Neural crest cell (in vitro differentiated cells): ENCODE measurements around the gene CDH13. TPM values are rescaled to one million over a fixed set of nuclear protein-coding genes. Genes with fewer than 3 reads are reported as not detected.

Source experiments
- DNase-seq: peaks from one replicate; pipeline ENCODE4 v3.0.0; 2021; ENCODE audit warnings: low read depth, mixed read lengths, low spot score
- H3K27ac Mint-ChIP-seq: one replicate; pipeline ENCODE4 v1.8.0; 2021; ENCODE audit warnings: mild to moderate bottlenecking, mixed read lengths; ENCODE audit not compliant: unreplicated experiment
- H3K27me3 Mint-ChIP-seq: 2 replicates; pipeline ENCODE4 v1.8.0; 2021; ENCODE audit warnings: low read depth, mild to moderate bottlenecking, mixed read lengths
- H3K36me3 Mint-ChIP-seq: 2 replicates; pipeline ENCODE4 v1.8.0; 2021; ENCODE audit warnings: low read depth, mild to moderate bottlenecking, mixed read lengths
- H3K4me1 Mint-ChIP-seq: 2 replicates; pipeline ENCODE4 v1.8.0; 2021; ENCODE audit warnings: mixed read lengths
- H3K4me3 Mint-ChIP-seq: one replicate; pipeline ENCODE4 v1.8.0; 2021; ENCODE audit warnings: mild to moderate bottlenecking, mixed read lengths
- H3K9me3 Mint-ChIP-seq: 2 replicates; pipeline ENCODE4 v1.8.0; 2021; ENCODE audit warnings: mixed read lengths
- total RNA-seq: library from RNA; stranded (reverse); gene quantifications from 2 replicates; pipeline ENCODE4 v1.2.1, GENCODE V29; 2021
- TF ChIP-seq, protein P1 (sequence below): fragments of 200-600 bp; sonication (generic); conservative IDR thresholded peaks from 2 replicates; pipeline ENCODE4 v1.5.0; 2021; ENCODE audit warnings: antibody characterized with exemption, mild to moderate bottlenecking

Gene CDH13
- total RNA-seq, 1 donor from 2014 or later: 1.1 TPM

DNA sequence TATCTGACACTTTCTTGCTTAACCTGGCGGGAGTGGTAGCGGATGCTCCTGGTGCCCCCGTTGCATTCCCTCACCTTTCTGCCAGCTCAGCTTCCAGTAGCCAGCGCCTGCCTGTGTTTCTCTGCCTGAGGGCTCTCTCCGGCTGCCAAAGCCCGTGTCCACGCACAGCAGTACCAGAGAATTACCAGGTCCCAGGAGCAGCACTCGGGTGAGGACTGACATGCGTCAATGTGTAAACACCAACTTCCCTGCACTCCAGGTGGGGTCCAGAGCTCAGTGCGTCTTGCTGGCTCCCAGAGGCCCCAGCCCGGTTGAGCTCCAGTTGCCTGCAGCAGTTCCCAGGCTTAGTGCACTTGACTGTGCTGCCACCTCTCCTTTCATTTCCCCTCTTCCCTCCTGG lies 54.8 kb downstream of the CDH13 start:
- Mint-ChIP-seq H3K27ac (no peak overlapping the region), H3K4me3 (no peak overlapping the region), H3K36me3 (no peaks in the 10 kb centered on the region), H3K9me3 (no peaks in the 10 kb centered on the region), H3K4me1 (no peaks in the 10 kb centered on the region), H3K27me3 (no peaks in the 10 kb centered on the region)
- DNase-seq: no peak
- TF ChIP-seq, protein P1, sequence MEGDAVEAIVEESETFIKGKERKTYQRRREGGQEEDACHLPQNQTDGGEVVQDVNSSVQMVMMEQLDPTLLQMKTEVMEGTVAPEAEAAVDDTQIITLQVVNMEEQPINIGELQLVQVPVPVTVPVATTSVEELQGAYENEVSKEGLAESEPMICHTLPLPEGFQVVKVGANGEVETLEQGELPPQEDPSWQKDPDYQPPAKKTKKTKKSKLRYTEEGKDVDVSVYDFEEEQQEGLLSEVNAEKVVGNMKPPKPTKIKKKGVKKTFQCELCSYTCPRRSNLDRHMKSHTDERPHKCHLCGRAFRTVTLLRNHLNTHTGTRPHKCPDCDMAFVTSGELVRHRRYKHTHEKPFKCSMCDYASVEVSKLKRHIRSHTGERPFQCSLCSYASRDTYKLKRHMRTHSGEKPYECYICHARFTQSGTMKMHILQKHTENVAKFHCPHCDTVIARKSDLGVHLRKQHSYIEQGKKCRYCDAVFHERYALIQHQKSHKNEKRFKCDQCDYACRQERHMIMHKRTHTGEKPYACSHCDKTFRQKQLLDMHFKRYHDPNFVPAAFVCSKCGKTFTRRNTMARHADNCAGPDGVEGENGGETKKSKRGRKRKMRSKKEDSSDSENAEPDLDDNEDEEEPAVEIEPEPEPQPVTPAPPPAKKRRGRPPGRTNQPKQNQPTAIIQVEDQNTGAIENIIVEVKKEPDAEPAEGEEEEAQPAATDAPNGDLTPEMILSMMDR: no peak

DNA sequence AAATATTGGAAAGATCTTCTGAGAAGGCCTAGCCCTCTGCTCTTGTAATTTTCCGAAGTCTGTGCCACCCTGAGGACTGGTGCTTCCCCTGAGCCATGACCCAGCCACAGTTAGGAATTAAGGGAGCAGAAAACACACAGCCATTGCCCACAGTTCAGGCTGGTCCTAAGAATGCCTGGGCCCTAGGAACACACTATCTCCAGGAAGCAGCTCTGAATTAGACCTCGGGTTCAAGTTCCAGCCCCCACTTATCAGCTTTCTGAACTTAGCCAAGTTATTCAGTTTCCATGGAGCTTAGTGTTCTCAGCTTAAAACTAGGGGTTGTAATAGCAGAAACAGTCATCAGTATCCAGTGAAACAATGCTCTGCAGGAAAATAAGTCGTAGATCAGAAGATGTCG lies 56.0 kb downstream of the CDH13 start:
- TF ChIP-seq, protein P1: no peak
- no peaks in the 10 kb centered on the region for H3K27me3 Mint-ChIP-seq
- no peaks in the 10 kb centered on the region for H3K4me1 Mint-ChIP-seq
- peaks cover 4% of the 10 kb centered on the region for H3K9me3 Mint-ChIP-seq
- no peak overlapping the region for H3K27ac Mint-ChIP-seq
- no peaks in the 10 kb centered on the region for H3K36me3 Mint-ChIP-seq
- H3K4me3 Mint-ChIP-seq: no peak overlapping the region
- DNase-seq: no peak

DNA sequence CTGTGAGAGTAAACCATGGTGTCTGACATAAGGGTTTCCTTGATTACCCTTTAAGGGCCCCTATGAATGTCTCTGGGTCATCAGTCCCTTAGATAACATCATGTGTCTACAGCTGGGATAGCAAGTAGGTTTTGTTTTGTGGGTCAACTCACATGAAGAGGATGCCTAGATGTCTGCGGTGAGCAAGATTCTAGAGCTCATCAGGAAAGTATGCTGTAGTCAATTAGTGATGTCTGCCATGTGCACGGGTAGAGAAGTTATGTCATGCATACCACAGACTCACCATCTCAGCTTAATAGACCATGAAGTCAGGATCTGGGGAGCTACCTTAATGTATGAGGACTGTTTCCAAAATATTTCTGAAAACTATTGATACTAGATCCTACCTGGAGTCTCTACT lies 57.5 kb downstream of the CDH13 start:
- TF ChIP-seq, protein P1: no peak
- no peak overlapping the region for H3K4me3 Mint-ChIP-seq
- no peak overlapping the region for H3K27ac Mint-ChIP-seq
- no peaks in the 10 kb centered on the region for H3K4me1 Mint-ChIP-seq
- no peaks in the 10 kb centered on the region for H3K27me3 Mint-ChIP-seq
- no peak for DNase-seq
- peaks cover 4% of the 10 kb centered on the region for H3K9me3 Mint-ChIP-seq
- no peaks in the 10 kb centered on the region for H3K36me3 Mint-ChIP-seq

DNA sequence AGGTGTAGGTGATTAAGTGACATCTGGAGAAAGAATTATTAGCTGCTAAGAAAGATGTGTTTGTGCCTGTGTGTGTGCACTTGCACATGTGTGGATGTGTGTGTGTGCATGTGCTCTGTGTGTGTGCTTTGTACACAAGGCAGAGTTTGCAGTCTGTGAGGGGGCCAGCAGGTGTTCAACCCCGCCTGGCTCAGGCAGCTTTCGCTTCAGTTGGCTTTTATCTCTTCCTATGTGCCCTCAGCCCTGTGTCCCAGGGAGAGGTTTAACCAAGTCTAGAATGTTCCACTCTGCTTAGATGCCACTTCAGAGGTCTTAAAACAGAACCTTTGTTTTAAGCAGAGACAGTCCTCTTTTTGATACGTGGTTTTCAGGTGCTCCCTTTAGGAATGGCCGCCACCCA lies 58.8 kb downstream of the CDH13 start:
- Mint-ChIP-seq H3K9me3 (peaks cover 4% of the 10 kb centered on the region), H3K36me3 (no peaks in the 10 kb centered on the region), H3K4me1 (no peaks in the 10 kb centered on the region), H3K4me3 (no peak overlapping the region), H3K27me3 (no peaks in the 10 kb centered on the region), H3K27ac (no peak overlapping the region)
- DNase-seq: no peak
- TF ChIP-seq, protein P1: no peak

DNA sequence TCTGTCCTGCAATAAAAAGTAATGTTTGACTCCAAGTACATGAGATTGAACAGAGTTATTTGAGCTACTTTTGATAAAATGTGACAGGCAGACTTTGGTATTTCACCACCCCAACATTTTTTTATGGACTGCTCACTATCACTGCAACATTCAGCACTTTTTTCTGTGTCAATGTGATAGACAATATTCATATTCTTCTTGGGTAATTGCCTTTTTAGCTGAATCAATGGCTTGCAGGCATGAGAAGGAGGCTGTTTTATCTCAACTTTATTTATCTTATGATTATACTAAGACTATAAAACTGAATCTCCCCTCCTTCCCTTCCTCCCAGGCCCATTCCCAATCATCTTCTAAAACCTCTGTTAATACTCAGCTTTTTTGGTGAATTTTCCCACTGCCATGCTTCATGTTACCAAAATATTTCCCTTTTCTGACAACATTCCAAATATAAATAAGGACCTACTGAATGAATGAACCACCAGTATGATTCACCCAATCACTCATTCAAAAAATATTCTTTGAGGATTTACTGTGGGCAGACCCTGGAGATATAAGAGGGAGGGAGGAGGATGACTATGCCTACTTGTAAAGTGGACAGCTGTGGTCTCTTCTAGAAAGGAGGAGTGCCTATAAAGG lies 67.6 kb downstream of the CDH13 start:
- TF ChIP-seq, protein P1: no peak
- H3K4me3 Mint-ChIP-seq: no peak overlapping the region
- H3K36me3 Mint-ChIP-seq: no peaks in the 10 kb centered on the region
- no peaks in the 10 kb centered on the region for H3K27me3 Mint-ChIP-seq
- no peaks in the 10 kb centered on the region for H3K4me1 Mint-ChIP-seq
- H3K27ac Mint-ChIP-seq: no peak overlapping the region
- H3K9me3 Mint-ChIP-seq: no peaks in the 10 kb centered on the region
- no peak for DNase-seq

DNA sequence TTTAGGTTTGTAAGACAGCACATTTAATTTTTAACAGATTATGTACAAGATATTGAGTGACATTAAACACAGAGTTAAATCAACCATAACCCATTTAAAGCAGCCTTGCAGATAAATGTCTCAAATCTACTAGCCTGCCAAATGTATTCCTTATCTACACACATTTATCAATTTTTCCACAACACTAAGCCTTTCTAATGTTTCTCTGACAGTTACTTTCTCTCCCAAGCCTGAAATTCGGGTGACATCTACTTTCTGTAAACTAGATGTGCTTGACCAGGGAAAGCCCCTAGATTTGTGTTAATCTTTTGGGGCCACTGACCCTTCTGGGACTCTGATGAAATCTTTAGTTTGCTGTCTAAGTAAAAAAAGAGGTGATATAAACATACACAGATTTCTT lies 69.0 kb downstream of the CDH13 start:
- no peaks in the 10 kb centered on the region for H3K36me3 Mint-ChIP-seq
- no peaks in the 10 kb centered on the region for H3K4me1 Mint-ChIP-seq
- H3K27ac Mint-ChIP-seq: no peak overlapping the region
- DNase-seq: no peak
- TF ChIP-seq, protein P1: no peak
- no peaks in the 10 kb centered on the region for H3K27me3 Mint-ChIP-seq
- H3K9me3 Mint-ChIP-seq: no peaks in the 10 kb centered on the region
- no peak overlapping the region for H3K4me3 Mint-ChIP-seq
